Liver (tissue), 2 donors: ENCODE results near the gene MESD.

Experiments
- CTCF ChIP-seq: fragments of 150-350 bp; IDR thresholded peaks from 2 replicates; pipeline ENCODE4 v1.5.1; 2017; ENCODE audit warnings: improper control_type of control experiment, low read depth, low read length; ENCODE audit not compliant: missing input control
- YY1 ChIP-seq: IDR thresholded peaks from 2 replicates; pipeline ENCODE4 v1.6.1; 2016; ENCODE audit warnings: antibody characterized with exemption, mild to moderate bottlenecking
- donor health status: healthy.

GRCh38 chr15:81006124-81006523 is 16.5 kb upstream of the MESD start:
- TF ChIP-seq YY1: no peak
- no peak for TF ChIP-seq CTCF
